GM12878 (cell line): ENCODE data around the gene C1orf141. TPM values are rescaled to one million over a fixed set of nuclear protein-coding genes. Genes with fewer than 3 reads are reported as not detected.
A peak's percentile ranks its signal among the peaks of the same experiment; 100 is the strongest.

Source experiments
- ASH2L ChIP-seq: fragments of 300-600, 200-600 bp; sonication (generic); IDR thresholded peaks from 2 replicates; pipeline ENCODE4 v1.6.1; 2017; ENCODE audit warnings: low read depth, mild to moderate bottlenecking, borderline replicate concordance
- BCL3 ChIP-seq: IDR thresholded peaks from 2 replicates; pipeline ENCODE4 v1.6.1; 2011; ENCODE audit warnings: borderline replicate concordance, low read depth, mild to moderate bottlenecking, moderate library complexity, low read length; ENCODE audit not compliant: insufficient read depth, poor library complexity, severe bottlenecking
- CBFB ChIP-seq: IDR thresholded peaks from 2 replicates; pipeline ENCODE4 v1.6.1; 2016; ENCODE audit warnings: antibody characterized with exemption, low read depth
- CEBPZ ChIP-seq: fragments of 150-350 bp; IDR thresholded peaks from 2 replicates; pipeline ENCODE4 v1.6.1; 2016; ENCODE audit warnings: low read depth, low read length
- CREM ChIP-seq: IDR thresholded peaks from 2 replicates; pipeline ENCODE4 v1.6.1; 2014; ENCODE audit warnings: antibody characterized with exemption, low read depth
- DPF2 ChIP-seq: fragments of 450-650 bp; IDR thresholded peaks from 2 replicates; pipeline ENCODE4 v1.6.1; 2017; ENCODE audit warnings: mild to moderate bottlenecking
- E4F1 ChIP-seq: fragments of 450-650 bp; IDR thresholded peaks from 2 replicates; pipeline ENCODE4 v1.6.1; 2018; ENCODE audit warnings: borderline replicate concordance, mild to moderate bottlenecking; ENCODE audit not compliant: partially characterized antibody
- HDGF ChIP-seq: fragments of 450-650 bp; IDR thresholded peaks from 2 replicates; pipeline ENCODE4 v1.6.1; 2016; ENCODE audit warnings: antibody characterized with exemption
- IKZF1 ChIP-seq: fragments of 450-650 bp; conservative IDR thresholded peaks from 2 replicates; pipeline ENCODE4 v1.6.1; 2017; ENCODE audit warnings: antibody characterized with exemption, mild to moderate bottlenecking
- JUND ChIP-seq: IDR thresholded peaks from 2 replicates; pipeline ENCODE4 v1.6.1; 2012; ENCODE audit warnings: low read depth, mild to moderate bottlenecking, low read length, improper control_type of control experiment, moderate library complexity
- MTA3 ChIP-seq: IDR thresholded peaks from 2 replicates; pipeline ENCODE4 v1.6.1; 2012; ENCODE audit warnings: low read length, inconsistent platforms, borderline replicate concordance
- MXI1 ChIP-seq: fragments of 150-350 bp; IDR thresholded peaks from 2 replicates; pipeline ENCODE4 v1.6.1; 2011; ENCODE audit warnings: low read depth, mild to moderate bottlenecking, inconsistent platforms, low read length, improper control_type of control experiment
- PRDM15 ChIP-seq: fragments of 450-650 bp; formaldehyde crosslinking; IDR thresholded peaks from 2 replicates; pipeline ENCODE4 v1.4.0; 2020; ENCODE audit warnings: mild to moderate bottlenecking, moderate library complexity
- RAD51 ChIP-seq: fragments of 450-650 bp; IDR thresholded peaks from 2 replicates; pipeline ENCODE4 v1.6.1; 2016; ENCODE audit warnings: moderate library complexity, mild to moderate bottlenecking, inconsistent platforms
- RBBP5 ChIP-seq: fragments of 200-600 bp; sonication (generic); conservative IDR thresholded peaks from 2 replicates; pipeline ENCODE4 v1.6.1; 2016
- RFX5 ChIP-seq: IDR thresholded peaks from 2 replicates; pipeline ENCODE4 v1.6.1; 2011; ENCODE audit warnings: low read depth, low read length, improper control_type of control experiment
- SIN3A ChIP-seq: IDR thresholded peaks from 2 replicates; pipeline ENCODE4 v1.6.1; 2012; ENCODE audit warnings: low read depth, low read length, improper control_type of control experiment
- YBX1 ChIP-seq: fragments of 450-650 bp; IDR thresholded peaks from 2 replicates; pipeline ENCODE4 v1.6.1; 2016; ENCODE audit warnings: antibody characterized with exemption
- ZNF622 ChIP-seq: fragments of 450-650 bp; IDR thresholded peaks from 2 replicates; pipeline ENCODE4 v1.6.1; 2017; ENCODE audit warnings: mild to moderate bottlenecking, inconsistent platforms
- polyA plus RNA-seq, 11 experiments: library from polyadenylated mRNA; depleted of rRNA in 4 of 11; unstranded in 6 of 11; stranded (reverse) in 5 of 11; fragments of >200 nt; fragmentation: Nextera tagmentation in 4 of 11; fragmentation: Illumina TruSeq in 1 of 11; extraction: Ambion mirVana in 4 of 11; extraction: Trizol in 1 of 11; gene quantifications; 1 replicate in 1 of 11; 2 replicates in 10 of 11; pipeline versions ENCODE4 v1.2.1 to v1.2.3, GENCODE V29; 2011 to 2016; ENCODE audit warnings: inconsistent platforms in 2 of 11, missing spikeins in 2 of 11, low read depth in 1 of 11
- total RNA-seq, 4 experiments: library from RNA; depleted of rRNA in 3 of 4; stranded (reverse); fragments of >200 nt in 3 of 4; fragmentation: Illumina TruSeq in 1 of 4; extraction: Trizol in 1 of 4; gene quantifications; 2 replicates each; pipeline versions ENCODE4 v1.2.1 to v1.2.3, GENCODE V29; 2013 to 2021

C1orf141 gene
- total and polyA plus RNA-seq, 10 of the 15 experiments (the other 5 are each of a cell fraction or from before 2014, with no cell fraction given) = not detected

- TF ChIP-seq CEBPZ (no peak), CREM (0 out of 2 replicates have a peak, but pooled peaks have one; percentile 27), DPF2 (peak; percentile 82; the same call in 1 of the 2 replicates), RBBP5 (no peak), ZNF622 (no peak), PRDM15 (CRISPR knock-in tag) (no peak), ASH2L (peak; percentile 58; the same call in 1 of the 2 replicates), MTA3 (no peak), E4F1 (no peak), IKZF1 (peak; percentile 85), CBFB (0 out of 2 replicates have a peak, but pooled peaks have one; percentile 41), RFX5 (no peak), SIN3A (0 out of 2 replicates have a peak, but pooled peaks have one; percentile 50), RAD51 (no peak), JUND (no peak), YBX1 (no peak), HDGF (no peak), MXI1 (peak; percentile 54; the same call in 1 of the 2 replicates), BCL3 (no peak)
These were observed 80.7 kb downstream of the C1orf141 start, which contains the start of gene SLC35D1 (continued) for GRCh38 chr1:67053785-67054772.
